NB4 (cell line): ENCODE measurements around the gene EFNA2.

ENCODE experiments used
- CTCF ChIP-seq: IDR thresholded peaks from one replicate; pipeline ENCODE4 v1.5.1; 2012; ENCODE audit warnings: low read depth, low read length
- MAX ChIP-seq: IDR thresholded peaks from 2 replicates; pipeline ENCODE4 v1.6.1; 2011; ENCODE audit warnings: low read depth, low read length

DNA sequence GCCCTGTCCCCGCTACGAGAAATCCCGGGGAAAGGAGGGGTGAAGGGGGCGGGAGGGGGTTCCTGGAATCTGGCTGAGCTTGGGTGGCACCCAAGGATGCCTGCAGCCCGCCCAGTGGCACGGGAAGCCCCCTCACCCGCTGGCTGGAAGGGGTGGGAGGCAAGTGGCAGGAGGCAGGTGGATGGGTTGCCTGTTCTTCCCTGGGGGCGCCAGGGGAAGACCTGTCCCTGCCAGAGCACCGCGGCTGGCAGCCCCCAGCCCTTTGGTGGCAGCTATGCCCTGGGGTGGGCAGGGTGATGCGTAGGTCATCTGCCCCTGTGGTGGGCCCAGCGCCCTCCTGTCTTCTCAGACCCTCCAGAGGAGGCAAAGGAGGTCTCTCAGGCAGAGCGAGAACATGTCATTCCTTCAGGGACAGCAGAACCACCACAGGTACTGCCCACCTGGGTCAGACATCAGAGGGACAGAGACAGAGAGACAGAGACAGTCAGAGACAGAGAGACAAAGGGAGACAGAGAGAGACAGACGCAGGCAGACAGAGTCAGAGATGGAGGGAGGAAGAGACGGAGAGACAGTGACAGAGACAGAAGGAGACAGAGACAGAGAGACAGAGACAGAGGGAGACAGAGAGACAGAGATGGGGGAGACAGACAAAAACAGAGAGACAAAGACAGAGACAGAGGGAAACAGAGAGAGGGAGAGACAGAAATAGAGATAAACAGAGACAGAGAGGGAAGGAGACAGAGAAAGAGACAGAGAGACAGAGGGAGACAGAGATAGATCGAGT is 36.7 kb downstream of the EFNA2 start:
- TF ChIP-seq CTCF (no peak), MAX (no peak)
